NB4 (cell line): ENCODE results near the gene SYNPO.
A peak's percentile ranks its signal among the peaks of the same experiment; 100 is the strongest.

Experiments used
- MAX ChIP-seq: IDR thresholded peaks from 2 replicates; pipeline ENCODE4 v1.6.1; 2011; ENCODE audit warnings: low read depth, low read length
- POLR2A ChIP-seq: IDR thresholded peaks from 2 replicates; pipeline ENCODE4 v1.6.1; 2011; ENCODE audit warnings: mild to moderate bottlenecking; ENCODE audit not compliant: insufficient read length; ENCODE audit errors: extremely low read depth
- TF ChIP-seq, protein P1 (sequence below): IDR thresholded peaks from one replicate; pipeline ENCODE4 v1.5.1; 2012; ENCODE audit warnings: low read depth, low read length

DNA sequence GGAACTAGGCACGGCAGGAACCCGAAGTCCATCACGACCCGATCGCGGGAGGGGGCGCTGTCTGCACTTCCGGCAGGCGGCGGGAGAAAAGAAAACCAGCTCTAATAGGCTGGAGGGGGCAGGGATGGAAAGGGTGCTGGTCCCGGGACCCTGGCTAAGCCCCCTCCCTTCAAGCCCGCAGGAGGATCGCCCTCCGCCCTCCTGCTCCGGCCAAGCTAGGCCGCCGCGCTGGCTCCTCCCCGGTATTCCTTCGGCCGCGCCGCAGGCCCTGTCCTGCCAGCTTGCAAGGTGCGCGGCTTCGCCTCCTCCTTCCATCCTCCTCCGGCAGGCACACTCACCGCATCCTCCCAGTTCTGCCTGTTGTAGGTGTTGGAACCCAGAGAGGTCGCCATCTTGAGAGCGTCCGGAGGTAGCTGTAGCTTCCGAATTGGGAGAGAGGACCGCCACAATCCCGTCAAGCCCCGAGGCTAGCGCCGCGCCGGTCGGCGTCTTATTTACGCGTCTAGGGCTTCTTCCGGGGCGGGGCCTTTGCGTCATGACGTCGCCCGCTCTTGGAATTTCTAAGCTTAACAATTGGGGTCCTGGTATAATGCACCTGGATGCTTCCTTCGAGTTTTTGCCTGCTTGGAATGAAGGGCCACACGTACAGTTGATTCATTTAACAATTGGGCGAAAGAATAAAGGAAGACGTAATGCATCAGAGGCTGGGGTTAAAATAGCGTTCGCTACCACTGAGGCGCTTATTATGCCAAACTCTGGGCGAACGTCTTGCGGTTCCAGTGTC is 60.3 kb downstream of the SYNPO start, which contains the start of gene RBM22:
- TF ChIP-seq POLR2A (peak; percentile 81), MAX (peak; percentile 30; the same call in 1 of the 2 replicates)
- TF ChIP-seq, protein P1, sequence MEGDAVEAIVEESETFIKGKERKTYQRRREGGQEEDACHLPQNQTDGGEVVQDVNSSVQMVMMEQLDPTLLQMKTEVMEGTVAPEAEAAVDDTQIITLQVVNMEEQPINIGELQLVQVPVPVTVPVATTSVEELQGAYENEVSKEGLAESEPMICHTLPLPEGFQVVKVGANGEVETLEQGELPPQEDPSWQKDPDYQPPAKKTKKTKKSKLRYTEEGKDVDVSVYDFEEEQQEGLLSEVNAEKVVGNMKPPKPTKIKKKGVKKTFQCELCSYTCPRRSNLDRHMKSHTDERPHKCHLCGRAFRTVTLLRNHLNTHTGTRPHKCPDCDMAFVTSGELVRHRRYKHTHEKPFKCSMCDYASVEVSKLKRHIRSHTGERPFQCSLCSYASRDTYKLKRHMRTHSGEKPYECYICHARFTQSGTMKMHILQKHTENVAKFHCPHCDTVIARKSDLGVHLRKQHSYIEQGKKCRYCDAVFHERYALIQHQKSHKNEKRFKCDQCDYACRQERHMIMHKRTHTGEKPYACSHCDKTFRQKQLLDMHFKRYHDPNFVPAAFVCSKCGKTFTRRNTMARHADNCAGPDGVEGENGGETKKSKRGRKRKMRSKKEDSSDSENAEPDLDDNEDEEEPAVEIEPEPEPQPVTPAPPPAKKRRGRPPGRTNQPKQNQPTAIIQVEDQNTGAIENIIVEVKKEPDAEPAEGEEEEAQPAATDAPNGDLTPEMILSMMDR = peak; percentile 28
